MM.1S (cell line): Measurements from ENCODE around the gene FAM227B.

Experiments
- EZH2 ChIP-seq: fragments of 300-600 bp; sonication (generic); optimal IDR thresholded peaks from 2 replicates; pipeline ENCODE3; 2017; ENCODE audit warnings: low read depth, mild to moderate bottlenecking, antibody characterized with exemption, low read length, mixed read lengths
- EZH2phosphoT487 ChIP-seq: fragments of 300-600 bp; sonication (generic); IDR thresholded peaks from 2 replicates; pipeline ENCODE4 v1.6.1; 2018; ENCODE audit warnings: antibody characterized with exemption, low read length
- TF ChIP-seq, protein P1 (sequence below): fragments of 300-600 bp; sonication (generic); IDR thresholded peaks from 2 replicates; pipeline ENCODE4 v1.5.1; 2016; ENCODE audit warnings: antibody characterized with exemption, low read length, mixed read lengths

DNA sequence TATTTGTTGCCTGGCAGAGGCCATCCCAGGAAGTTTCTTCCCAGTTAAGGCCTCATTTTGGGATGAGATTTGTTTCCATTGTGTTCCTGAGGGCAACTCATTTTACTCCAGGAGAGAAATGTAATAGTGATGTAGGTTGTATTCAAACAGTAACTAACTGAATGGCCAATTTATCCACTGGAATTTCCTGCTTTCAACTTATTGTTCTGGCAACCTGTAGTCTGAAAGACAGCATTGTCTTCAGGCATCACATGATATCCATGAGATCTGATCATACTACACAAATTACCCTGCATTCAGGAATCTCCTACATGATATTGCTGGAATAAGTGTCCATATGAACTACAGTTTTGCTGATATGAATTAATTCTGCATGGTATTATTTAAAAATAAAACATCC lies 277.1 kb downstream of the FAM227B start:
- TF ChIP-seq, protein P1, sequence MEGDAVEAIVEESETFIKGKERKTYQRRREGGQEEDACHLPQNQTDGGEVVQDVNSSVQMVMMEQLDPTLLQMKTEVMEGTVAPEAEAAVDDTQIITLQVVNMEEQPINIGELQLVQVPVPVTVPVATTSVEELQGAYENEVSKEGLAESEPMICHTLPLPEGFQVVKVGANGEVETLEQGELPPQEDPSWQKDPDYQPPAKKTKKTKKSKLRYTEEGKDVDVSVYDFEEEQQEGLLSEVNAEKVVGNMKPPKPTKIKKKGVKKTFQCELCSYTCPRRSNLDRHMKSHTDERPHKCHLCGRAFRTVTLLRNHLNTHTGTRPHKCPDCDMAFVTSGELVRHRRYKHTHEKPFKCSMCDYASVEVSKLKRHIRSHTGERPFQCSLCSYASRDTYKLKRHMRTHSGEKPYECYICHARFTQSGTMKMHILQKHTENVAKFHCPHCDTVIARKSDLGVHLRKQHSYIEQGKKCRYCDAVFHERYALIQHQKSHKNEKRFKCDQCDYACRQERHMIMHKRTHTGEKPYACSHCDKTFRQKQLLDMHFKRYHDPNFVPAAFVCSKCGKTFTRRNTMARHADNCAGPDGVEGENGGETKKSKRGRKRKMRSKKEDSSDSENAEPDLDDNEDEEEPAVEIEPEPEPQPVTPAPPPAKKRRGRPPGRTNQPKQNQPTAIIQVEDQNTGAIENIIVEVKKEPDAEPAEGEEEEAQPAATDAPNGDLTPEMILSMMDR: no peak
- no peak for TF ChIP-seq EZH2phosphoT487
- no peak for TF ChIP-seq EZH2
